ENCODE data around the gene COL6A2. TPM values are rescaled to one million over a fixed set of nuclear protein-coding genes. Genes with fewer than 3 reads are reported as not detected.

COL6A2 gene
- polyA plus RNA-seq, 1 of the 3 experiments (the other 2 are of a cell fraction) = 108 TPM

DNA sequence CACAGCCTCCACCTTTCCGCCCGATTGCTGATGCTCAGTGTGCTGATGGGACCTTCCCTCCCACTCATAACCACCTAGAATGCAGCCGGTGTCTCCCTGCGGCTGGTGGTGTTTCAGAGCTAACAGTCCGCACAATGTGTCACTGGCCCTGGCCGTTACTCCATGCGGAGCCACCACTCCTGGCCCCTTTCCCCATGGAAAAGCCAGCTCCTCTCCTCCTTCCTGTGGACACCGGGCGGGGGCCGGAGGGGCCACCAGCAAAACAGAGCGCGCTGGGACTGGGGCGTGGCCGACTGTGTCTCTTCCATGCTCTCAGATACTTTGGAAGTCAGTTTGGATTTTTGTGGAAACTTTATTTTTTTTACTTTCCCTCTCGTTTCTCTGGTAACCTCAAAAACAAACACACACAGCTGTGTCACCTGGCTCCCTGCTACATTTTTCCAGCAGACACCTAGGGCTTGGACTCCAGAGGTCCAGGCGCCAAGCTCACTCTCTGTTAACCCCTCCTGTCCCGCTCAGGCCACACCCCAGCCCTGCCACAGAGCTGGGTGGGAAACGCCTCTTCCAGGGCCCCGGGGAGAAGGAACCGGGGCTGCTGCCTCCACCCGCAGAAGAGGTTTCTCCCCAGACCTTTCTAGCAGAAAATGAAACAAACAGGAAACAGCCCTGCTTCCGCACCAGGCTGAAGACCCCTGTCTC is 32.5 kb upstream of the COL6A2 start:
- Histone ChIP-seq H3K4me1 (ENCODE audit: control insufficient read depth in 1 of 2, insufficient read depth in 2 of 2, low read depth in 1 of 2, low read length in 1 of 2) (peaks cover 0 to 7% of the 10 kb centered on the region in 2 experiments; a peak in 2 of 4 replicates), H3K4me3 (ENCODE audit: low read depth in 2 of 2, low read length in 1 of 2) (no peak overlapping the region), H3K27ac (ENCODE audit: low read depth in 2 of 2, low read length in 1 of 2) (no peak overlapping the region), H3K27me3 (ENCODE audit: insufficient read depth) (no peaks in the 10 kb centered on the region), H3K9me3 (no peaks in the 10 kb centered on the region; the same call in 1 of the 2 replicates), H3K4me2 (no peak overlapping the region), H3K79me2 (ENCODE audit: insufficient read depth) (no peaks in the 10 kb centered on the region), H2AFZ (ENCODE audit: low read depth) (no peak overlapping the region), H3F3A (replicated peaks; ENCODE audit: insufficient read depth) (no peaks in the 10 kb centered on the region), H3K9ac (no peak overlapping the region), H3K36me3 (replicated peaks in 1 of 2; ENCODE audit: control insufficient read depth in 1 of 2, insufficient read depth in 2 of 2, low read length in 1 of 2) (no peaks in the 10 kb centered on the region), H4K20me1 (ENCODE audit: insufficient read depth) (no peaks in the 10 kb centered on the region), H3K9me2 (no peaks in the 10 kb centered on the region)
- CTCF ChIA-PET = no interaction called here
- TF ChIP-seq TCF12 (IDR thresholded peaks at IDR 0.05) = no peak
- no peak for DNase-seq
- POLR2A ChIA-PET = no interaction called here
- WGBS (ENCODE audit: low lambda C conversion rate) = 83% methylated on average over 22 of the region's 22 CpGs

DNA sequence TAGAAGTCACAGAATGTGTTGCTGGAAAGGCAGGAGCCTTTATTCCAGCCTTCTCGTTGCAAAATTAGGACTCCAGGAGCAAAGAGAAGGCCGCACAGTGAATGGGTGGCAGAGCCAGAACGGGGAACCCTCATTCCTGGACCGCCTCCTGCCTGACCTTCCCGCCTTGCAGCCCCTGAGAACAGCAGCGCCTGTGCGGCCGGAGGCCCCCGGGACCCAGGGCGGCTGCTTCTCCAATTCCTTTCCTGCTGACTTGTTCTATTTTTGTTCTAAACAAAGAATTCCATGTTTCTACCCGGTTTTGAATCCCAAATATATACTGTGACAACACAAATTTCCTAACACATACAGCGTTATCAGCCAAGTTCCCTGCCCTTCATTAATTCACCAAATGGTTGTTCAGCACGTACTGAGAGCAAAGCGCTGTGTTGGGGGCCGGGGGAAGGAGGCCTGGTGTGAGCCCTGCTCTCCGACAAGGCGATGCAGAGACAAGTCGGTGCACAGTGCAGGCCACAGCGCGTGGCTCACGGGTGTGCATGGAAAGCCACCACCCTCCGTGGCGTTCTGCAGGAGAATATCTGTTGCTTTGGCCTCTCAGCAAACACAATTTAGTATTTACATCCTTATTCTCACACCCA is 31.9 kb upstream of the COL6A2 start:
- Histone ChIP-seq H3K4me3 (ENCODE audit: low read depth in 2 of 2, low read length in 1 of 2) (no peak overlapping the region), H3K4me1 (ENCODE audit: control insufficient read depth in 1 of 2, insufficient read depth in 2 of 2, low read depth in 1 of 2, low read length in 1 of 2) (peaks cover 0 to under 1% of the 10 kb centered on the region in 2 experiments; a peak in 2 of 4 replicates), H3F3A (replicated peaks; ENCODE audit: insufficient read depth) (no peaks in the 10 kb centered on the region)

More for the DNA sequence above, 31.9 kb upstream of the COL6A2 start:
- Histone ChIP-seq H3K4me2 (no peak overlapping the region), H3K27ac (ENCODE audit: low read depth in 2 of 2, low read length in 1 of 2) (no peak overlapping the region), H3K9ac (no peak overlapping the region), H4K20me1 (ENCODE audit: insufficient read depth) (no peaks in the 10 kb centered on the region), H3K36me3 (replicated peaks in 1 of 2; ENCODE audit: control insufficient read depth in 1 of 2, insufficient read depth in 2 of 2, low read length in 1 of 2) (no peaks in the 10 kb centered on the region), H3K27me3 (ENCODE audit: insufficient read depth) (no peaks in the 10 kb centered on the region), H2AFZ (ENCODE audit: low read depth) (no peak overlapping the region), H3K79me2 (ENCODE audit: insufficient read depth) (no peaks in the 10 kb centered on the region), H3K9me3 (no peaks in the 10 kb centered on the region; the same call in 1 of the 2 replicates), H3K9me2 (no peaks in the 10 kb centered on the region)
- ChIA-PET CTCF (no interaction called here), POLR2A (no interaction called here)
- no peak for DNase-seq
- 92% methylated on average over 20 of the region's 23 CpGs for WGBS (ENCODE audit: low lambda C conversion rate)
- TF ChIP-seq, protein P1, sequence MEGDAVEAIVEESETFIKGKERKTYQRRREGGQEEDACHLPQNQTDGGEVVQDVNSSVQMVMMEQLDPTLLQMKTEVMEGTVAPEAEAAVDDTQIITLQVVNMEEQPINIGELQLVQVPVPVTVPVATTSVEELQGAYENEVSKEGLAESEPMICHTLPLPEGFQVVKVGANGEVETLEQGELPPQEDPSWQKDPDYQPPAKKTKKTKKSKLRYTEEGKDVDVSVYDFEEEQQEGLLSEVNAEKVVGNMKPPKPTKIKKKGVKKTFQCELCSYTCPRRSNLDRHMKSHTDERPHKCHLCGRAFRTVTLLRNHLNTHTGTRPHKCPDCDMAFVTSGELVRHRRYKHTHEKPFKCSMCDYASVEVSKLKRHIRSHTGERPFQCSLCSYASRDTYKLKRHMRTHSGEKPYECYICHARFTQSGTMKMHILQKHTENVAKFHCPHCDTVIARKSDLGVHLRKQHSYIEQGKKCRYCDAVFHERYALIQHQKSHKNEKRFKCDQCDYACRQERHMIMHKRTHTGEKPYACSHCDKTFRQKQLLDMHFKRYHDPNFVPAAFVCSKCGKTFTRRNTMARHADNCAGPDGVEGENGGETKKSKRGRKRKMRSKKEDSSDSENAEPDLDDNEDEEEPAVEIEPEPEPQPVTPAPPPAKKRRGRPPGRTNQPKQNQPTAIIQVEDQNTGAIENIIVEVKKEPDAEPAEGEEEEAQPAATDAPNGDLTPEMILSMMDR (IDR thresholded peaks at IDR 0.05) = no peak
- TF ChIP-seq MXI1 (IDR thresholded peaks at IDR 0.05; ENCODE audit: low read depth, low read length) (no peak), SMC3 (IDR thresholded peaks at IDR 0.05; ENCODE audit: low read depth, low read length) (no peak), FOXJ3 (CRISPR knock-in tag; IDR thresholded peaks at IDR 0.05) (no peak), FOXM1 (IDR thresholded peaks at IDR 0.05; ENCODE audit: low read depth) (no peak), YY1 (IDR thresholded peaks at IDR 0.05; ENCODE audit: low read depth) (no peak), CHD2 (IDR thresholded peaks at IDR 0.05; ENCODE audit: low read length, partially characterized antibody) (no peak)
- TF ChIP-seq, protein P2, sequence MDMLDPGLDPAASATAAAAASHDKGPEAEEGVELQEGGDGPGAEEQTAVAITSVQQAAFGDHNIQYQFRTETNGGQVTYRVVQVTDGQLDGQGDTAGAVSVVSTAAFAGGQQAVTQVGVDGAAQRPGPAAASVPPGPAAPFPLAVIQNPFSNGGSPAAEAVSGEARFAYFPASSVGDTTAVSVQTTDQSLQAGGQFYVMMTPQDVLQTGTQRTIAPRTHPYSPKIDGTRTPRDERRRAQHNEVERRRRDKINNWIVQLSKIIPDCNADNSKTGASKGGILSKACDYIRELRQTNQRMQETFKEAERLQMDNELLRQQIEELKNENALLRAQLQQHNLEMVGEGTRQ (IDR thresholded peaks at IDR 0.05; ENCODE audit: borderline replicate concordance, low read depth, low read length) = no peak

Measured in SK-N-SH (cell line).